B cell (primary cell): ENCODE results near the gene NTPCR.

Experiments used
- EZH2 ChIP-seq: IDR thresholded peaks from 2 replicates; pipeline ENCODE4 v1.6.1; 2012; ENCODE audit warnings: borderline replicate concordance, low read depth, mild to moderate bottlenecking, moderate library complexity, low read length; ENCODE audit not compliant: insufficient read depth, poor library complexity, severe bottlenecking
- TF ChIP-seq, protein P1 (sequence below): fragments of 200-600 bp; IDR thresholded peaks from one replicate; pipeline ENCODE4 v1.8.0; 2022; ENCODE audit warnings: antibody characterized with exemption, mild to moderate bottlenecking

DNA sequence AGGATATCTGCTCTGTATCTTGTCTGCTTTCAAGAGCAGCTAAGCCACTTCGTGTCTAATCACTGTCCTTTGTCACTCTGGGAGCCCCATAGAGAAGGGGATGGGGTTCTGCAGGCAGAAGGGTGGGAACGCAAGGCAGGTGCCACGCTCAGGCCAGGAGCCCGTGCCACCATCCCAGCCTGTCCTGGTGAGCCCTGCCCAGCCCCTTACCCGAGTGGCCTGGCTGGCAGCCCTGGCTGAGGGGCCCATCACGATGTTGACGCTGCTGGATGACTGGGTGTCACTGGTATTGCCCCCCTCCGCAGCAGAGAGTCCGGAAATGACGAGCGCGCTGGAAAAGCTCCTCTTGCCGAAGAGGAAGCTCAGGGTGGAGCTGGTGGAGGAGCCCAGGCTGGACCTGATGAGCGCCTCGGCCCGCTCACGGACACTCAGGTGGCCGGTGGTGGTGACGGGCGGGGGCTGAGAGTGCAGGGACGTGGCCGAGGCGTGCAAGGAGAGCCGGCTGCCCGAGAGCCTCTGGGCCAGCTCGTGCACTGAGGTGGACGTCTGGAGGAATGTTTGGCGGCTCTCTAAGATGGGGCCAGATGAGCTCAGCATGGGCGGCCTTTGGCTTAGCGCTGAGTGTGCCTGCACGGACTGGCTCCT is 35.6 kb downstream of the NTPCR start:
- TF ChIP-seq, protein P1, sequence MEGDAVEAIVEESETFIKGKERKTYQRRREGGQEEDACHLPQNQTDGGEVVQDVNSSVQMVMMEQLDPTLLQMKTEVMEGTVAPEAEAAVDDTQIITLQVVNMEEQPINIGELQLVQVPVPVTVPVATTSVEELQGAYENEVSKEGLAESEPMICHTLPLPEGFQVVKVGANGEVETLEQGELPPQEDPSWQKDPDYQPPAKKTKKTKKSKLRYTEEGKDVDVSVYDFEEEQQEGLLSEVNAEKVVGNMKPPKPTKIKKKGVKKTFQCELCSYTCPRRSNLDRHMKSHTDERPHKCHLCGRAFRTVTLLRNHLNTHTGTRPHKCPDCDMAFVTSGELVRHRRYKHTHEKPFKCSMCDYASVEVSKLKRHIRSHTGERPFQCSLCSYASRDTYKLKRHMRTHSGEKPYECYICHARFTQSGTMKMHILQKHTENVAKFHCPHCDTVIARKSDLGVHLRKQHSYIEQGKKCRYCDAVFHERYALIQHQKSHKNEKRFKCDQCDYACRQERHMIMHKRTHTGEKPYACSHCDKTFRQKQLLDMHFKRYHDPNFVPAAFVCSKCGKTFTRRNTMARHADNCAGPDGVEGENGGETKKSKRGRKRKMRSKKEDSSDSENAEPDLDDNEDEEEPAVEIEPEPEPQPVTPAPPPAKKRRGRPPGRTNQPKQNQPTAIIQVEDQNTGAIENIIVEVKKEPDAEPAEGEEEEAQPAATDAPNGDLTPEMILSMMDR = no peak
- no peak for TF ChIP-seq EZH2
